Urinary bladder (tissue), 4 donors: ENCODE measurements around the gene PCDHGA11. TPM values are rescaled to one million over a fixed set of nuclear protein-coding genes. Genes with fewer than 3 reads are reported as not detected.
"Not testable (repeated sequence)": the region's sequence is repeated elsewhere in the genome, so short reads cannot be mapped to it uniquely, and the experiment has no call there.

Experiments
- DNase-seq: peaks from one replicate; pipeline ENCODE4 v3.0.0-alpha.2; 2015; ENCODE audit errors: extremely low spot score
- H3K27ac ChIP-seq: one replicate; pipeline ENCODE4 v1.5.1; 2013; ENCODE audit warnings: low read depth, mild to moderate bottlenecking, moderate library complexity
- H3K36me3 ChIP-seq: one replicate; pipeline ENCODE4 v1.6.1; 2013; ENCODE audit warnings: mild to moderate bottlenecking, moderate library complexity; ENCODE audit not compliant: insufficient read depth
- H3K4me1 ChIP-seq: one replicate; pipeline ENCODE4 v1.6.1; 2013; ENCODE audit warnings: mild to moderate bottlenecking, moderate library complexity; ENCODE audit not compliant: insufficient read depth
- H3K4me3 ChIP-seq: one replicate; pipeline ENCODE4 v1.5.1; 2013; ENCODE audit warnings: low read depth, low read length
- WGBS: extraction: QIAGEN DNeasy Blood & Tissue Kit; methylation state at CpG from one replicate; pipeline ENCODE4 v1.1.7; 2013; 5-methylcytosine and 5-hydroxymethylcytosine counted together
- polyA plus RNA-seq: library from polyadenylated mRNA; stranded (reverse); fragments of 200-250 nt; gene quantifications from one replicate; pipeline ENCODE4 v1.2.3, GENCODE V29; 2013
- total RNA-seq: library from RNA; depleted of rRNA; stranded (reverse); fragments of >200 nt; gene quantifications from one replicate; pipeline ENCODE4 v1.2.3, GENCODE V29; 2014
- donor health status: healthy with polysubstance abuse.
- donor health status: healthy.

PCDHGA11 gene
- total and polyA plus RNA-seq, 2 donors = 1.9 to 12.5 TPM

- Histone ChIP-seq H3K27ac (no peak overlapping the region), H3K36me3 (no peaks in the 10 kb centered on the region), H3K4me1 (no peaks in the 10 kb centered on the region), H3K4me3 (no peak overlapping the region)
- no peak for DNase-seq
- WGBS = 33% methylated on average over 77 of the region's 77 CpGs
These were observed 31.5 kb upstream of the PCDHGA11 start for GRCh38 chr5:141389153-141390042.

GRCh38 chr5:141392429-141393198, 28.2 kb upstream of the PCDHGA11 start, which contains the start of gene PCDHGA8:
Gene PCDHGA8 (plus strand): TSS chr5:141392633. CDS start chr5:141392814, 181 bp downstream.
- H3K4me1 ChIP-seq = no peaks in the 10 kb centered on the region
- 25% methylated on average over 38 of the region's 38 CpGs for WGBS
- DNase-seq = no peak
- no peaks in the 10 kb centered on the region for H3K36me3 ChIP-seq
- H3K27ac ChIP-seq = no peak within 1 kb of the TSS
- H3K4me3 ChIP-seq = no peak within 1 kb of the TSS

GRCh38 chr5:141393267-141393666, 27.6 kb upstream of the PCDHGA11 start:
- Histone ChIP-seq H3K36me3 (no peaks in the 10 kb centered on the region), H3K27ac (no peak overlapping the region), H3K4me1 (no peaks in the 10 kb centered on the region), H3K4me3 (no peak overlapping the region)
- no peak for DNase-seq
- 32% methylated on average over 21 of the region's 21 CpGs for WGBS

DNA sequence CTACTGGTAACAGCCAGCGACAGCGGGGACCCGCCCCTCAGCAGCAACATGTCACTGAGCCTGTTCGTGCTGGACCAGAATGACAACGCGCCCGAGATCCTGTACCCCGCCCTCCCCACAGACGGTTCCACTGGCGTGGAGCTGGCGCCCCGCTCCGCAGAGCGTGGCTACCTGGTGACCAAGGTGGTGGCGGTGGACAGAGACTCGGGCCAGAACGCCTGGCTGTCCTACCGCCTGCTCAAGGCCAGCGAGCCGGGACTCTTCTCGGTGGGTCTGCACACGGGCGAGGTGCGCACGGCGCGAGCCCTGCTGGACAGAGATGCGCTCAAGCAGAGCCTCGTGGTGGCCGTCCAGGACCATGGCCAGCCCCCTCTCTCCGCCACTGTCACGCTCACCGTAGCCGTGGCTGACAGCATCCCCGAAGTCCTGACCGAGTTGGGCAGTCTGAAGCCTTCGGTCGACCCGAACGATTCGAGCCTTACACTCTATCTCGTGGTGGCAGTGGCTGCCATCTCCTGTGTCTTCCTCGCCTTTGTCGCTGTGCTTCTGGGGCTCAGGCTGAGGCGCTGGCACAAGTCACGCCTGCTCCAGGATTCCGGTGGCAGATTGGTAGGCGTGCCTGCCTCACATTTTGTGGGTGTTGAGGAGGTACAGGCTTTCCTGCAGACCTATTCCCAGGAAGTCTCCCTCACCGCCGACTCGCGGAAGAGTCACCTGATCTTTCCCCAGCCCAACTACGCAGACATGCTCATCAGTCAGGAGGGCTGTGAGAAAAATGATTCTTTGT, 26.3 kb upstream of the PCDHGA11 start:
- not testable (repeated sequence) for H3K36me3 ChIP-seq

GRCh38 chr5:141397756-141398551, 22.9 kb upstream of the PCDHGA11 start, which contains the start of gene PCDHGB5:
Gene PCDHGB5 (plus strand): TSS chr5:141397947. CDS start chr5:141398128, 181 bp downstream.
- H3K4me1 ChIP-seq, H3K27ac ChIP-seq, H3K36me3 ChIP-seq, DNase-seq: not testable (repeated sequence)
- WGBS = 7% methylated on average over 25 of the region's 43 CpGs
- H3K4me3 ChIP-seq = peak within 1 kb of the TSS; percentile 6

More for the DNA sequence above, 26.3 kb upstream of the PCDHGA11 start:
- 37% methylated on average over 43 of the region's 53 CpGs for WGBS
- not testable (repeated sequence) for H3K27ac ChIP-seq, H3K4me1 ChIP-seq, H3K4me3 ChIP-seq, DNase-seq

DNA sequence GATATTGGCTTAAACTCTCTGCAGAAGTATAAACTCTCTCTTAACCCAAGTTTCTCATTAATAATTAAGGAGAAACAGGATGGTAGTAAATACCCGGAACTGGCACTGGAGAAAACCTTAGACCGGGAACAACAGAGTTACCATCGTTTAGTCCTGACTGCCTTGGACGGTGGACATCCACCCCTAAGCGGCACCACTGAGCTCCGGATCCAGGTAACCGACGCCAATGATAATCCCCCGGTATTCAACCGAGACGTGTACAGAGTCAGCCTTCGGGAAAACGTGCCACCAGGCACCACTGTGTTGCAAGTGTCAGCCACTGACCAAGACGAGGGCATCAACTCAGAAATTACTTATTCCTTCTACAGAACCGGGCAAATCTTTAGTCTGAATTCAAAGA, 22.2 kb upstream of the PCDHGA11 start:
- no peaks in the 10 kb centered on the region for H3K4me1 ChIP-seq
- no peak overlapping the region for H3K27ac ChIP-seq
- peak overlapping the region; percentile 6 for H3K4me3 ChIP-seq
- WGBS = 27% methylated on average over 15 of the region's 15 CpGs
- H3K36me3 ChIP-seq = no peaks in the 10 kb centered on the region
- no peak for DNase-seq

DNA sequence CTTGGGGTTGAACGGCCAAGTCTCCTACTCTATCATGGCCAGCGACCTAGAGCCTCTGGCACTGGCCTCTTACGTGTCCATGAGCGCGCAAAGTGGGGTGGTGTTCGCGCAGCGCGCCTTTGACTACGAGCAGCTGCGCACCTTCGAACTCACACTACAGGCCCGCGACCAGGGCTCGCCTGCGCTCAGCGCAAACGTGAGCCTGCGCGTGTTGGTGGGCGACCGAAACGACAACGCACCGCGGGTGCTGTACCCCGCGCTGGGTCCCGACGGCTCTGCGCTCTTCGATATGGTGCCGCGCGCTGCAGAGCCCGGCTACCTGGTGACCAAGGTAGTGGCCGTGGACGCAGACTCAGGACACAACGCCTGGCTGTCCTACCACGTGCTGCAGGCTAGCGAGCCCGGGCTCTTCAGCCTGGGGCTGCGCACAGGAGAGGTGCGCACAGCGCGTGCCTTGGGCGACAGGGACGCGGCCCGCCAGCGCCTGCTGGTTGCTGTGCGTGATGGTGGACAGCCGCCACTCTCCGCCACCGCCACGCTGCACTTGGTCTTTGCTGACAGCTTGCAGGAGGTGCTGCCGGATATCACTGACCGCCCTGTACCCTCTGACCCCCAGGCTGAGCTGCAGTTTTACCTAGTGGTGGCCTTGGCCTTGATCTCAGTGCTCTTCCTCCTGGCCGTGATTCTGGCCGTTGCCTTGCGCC, 21.1 kb upstream of the PCDHGA11 start:
- no peak overlapping the region for H3K27ac ChIP-seq
- no peaks in the 10 kb centered on the region for H3K4me1 ChIP-seq
- H3K4me3 ChIP-seq = no peak overlapping the region
- H3K36me3 ChIP-seq = no peaks in the 10 kb centered on the region
- WGBS = 23% methylated on average over 61 of the region's 61 CpGs
- DNase-seq = no peak

DNA sequence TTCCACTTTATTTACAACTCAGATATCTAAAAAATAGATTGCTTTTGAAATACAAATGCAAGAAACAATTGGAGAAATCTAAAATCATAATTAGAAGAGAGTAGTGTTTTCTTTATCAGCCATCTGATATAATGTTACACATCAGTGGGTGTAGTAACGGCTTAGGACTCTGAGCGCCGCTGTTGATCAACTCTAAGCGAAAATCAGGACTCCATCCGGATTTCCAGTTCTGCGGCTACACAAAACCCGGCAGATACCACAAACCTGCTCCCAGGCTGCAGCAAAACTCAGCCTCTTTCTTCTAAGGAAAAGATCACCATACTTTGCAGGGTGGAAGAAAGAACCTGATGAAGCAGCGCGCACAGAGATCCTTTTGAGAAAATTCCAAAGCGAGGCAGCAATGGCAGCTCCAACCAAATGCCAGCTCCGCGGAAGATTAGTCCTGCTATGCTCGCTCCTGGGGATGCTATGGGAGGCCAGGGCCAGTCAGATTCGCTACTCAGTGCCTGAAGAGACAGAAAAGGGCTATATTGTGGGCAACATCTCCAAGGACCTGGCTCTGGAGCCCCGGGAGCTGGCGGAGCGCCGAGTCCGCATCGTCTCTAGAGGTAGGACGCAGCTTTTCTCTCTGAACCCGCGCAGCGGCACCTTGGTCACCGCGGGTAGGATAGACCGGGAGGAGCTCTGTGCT, 18.2 kb upstream of the PCDHGA11 start, which contains the start of gene PCDHGA9:
Gene PCDHGA9 (plus strand): TSS at position 226 of the 691 bp plus-strand sequence. CDS start 175 bp downstream, at position 401.
- Histone ChIP-seq H3K4me1 (no peaks in the 10 kb centered on the region), H3K4me3 (no peak within 1 kb of the TSS), H3K36me3 (no peaks in the 10 kb centered on the region), H3K27ac (no peak within 1 kb of the TSS)
- DNase-seq = no peak
- 16% methylated on average over 27 of the region's 27 CpGs for WGBS

- no peaks in the 10 kb centered on the region for H3K36me3 ChIP-seq
- no peaks in the 10 kb centered on the region for H3K4me1 ChIP-seq
- H3K4me3 ChIP-seq = no peak overlapping the region
- H3K27ac ChIP-seq = no peak overlapping the region
- DNase-seq = no peak
- 26% methylated on average over 22 of the region's 22 CpGs for WGBS
These were observed 17.5 kb upstream of the PCDHGA11 start for GRCh38 chr5:141403387-141403786.

GRCh38 chr5:141407790-141408505, 12.9 kb upstream of the PCDHGA11 start, which contains the start of gene PCDHGB6:
Gene PCDHGB6 (plus strand): TSS chr5:141408021. CDS start chr5:141408203, 182 bp downstream.
- not testable (repeated sequence) for H3K27ac ChIP-seq, H3K4me3 ChIP-seq, H3K4me1 ChIP-seq, H3K36me3 ChIP-seq, DNase-seq
- WGBS = 9% methylated on average over 48 of the region's 51 CpGs

DNA sequence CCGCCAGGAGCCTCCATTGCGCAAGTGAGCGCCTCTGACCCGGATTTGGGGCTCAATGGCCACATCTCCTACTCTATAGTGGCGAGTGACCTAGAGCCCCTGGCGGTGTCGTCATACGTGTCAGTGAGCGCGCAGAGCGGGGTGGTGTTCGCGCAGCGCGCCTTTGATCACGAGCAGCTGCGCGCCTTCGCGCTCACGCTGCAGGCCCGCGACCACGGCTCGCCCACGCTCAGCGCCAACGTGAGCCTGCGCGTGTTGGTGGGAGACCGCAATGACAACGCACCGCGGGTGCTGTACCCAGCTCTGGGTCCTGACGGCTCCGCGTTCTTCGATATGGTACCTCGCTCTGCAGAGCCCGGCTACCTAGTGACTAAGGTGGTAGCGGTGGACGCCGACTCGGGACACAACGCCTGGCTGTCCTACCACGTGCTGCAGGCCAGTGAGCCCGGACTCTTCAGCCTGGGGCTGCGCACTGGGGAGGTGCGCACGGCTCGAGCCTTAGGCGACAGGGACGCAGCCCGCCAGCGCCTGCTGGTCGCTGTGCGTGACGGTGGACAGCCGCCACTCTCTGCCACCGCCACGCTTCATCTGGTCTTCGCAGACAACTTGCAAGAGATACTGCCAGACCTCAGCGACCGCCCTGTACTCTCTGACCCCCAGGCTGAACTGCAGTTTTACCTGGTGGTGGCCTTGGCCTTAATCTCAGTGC, 11.1 kb upstream of the PCDHGA11 start:
- Histone ChIP-seq H3K4me3 (no peak overlapping the region), H3K4me1 (no peaks in the 10 kb centered on the region), H3K36me3 (no peaks in the 10 kb centered on the region), H3K27ac (no peak overlapping the region)
- no peak for DNase-seq
- 20% methylated on average over 64 of the region's 64 CpGs for WGBS
